NOMO-1 treated with DMSO at 0.1 percent for 48 hours (cell line): ENCODE results near the gene TOP3B.

Experiments used
- DNase-seq: peaks from one replicate; lab custom pipeline; 2025; ENCODE audit not compliant: unreplicated experiment; lab: John Stamatoyannopoulos, UW

TOP3B gene

DNA sequence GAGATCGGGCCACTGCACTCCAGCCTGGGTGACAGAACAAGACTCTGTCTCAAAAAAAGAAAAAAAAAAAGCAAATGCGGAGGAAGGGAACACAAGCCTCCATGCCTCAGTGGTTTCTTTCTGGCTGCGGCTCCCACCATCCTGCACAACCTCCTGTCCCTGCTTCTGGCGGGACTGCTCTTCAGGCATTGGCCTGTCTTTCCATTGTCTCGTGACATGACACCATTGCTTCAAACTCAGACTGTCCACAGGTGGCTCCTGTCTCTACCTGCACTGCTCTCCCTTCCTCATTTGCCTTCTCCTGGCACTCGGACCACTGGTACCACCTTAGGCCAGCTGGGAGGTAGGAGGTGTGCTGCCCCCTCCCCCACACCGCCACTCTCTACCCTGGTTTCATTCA is 19.3 kb downstream of the TOP3B start:
- no peak for DNase-seq

DNA sequence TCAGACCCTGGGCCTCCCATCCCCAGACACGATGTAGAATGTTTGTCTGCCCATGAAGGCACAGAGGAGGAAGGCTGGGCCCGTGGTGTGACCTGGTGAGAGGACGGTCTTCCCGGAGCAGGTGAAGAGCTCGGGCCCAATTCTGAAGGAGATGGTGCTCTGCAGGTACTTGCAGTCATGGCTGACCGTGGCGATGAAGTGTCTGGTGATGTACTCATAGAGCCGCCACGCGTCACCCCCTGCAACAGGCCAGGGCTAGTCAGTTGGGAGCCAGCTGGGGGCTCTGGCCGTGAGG is 20.0 kb downstream of the TOP3B start:
- DNase-seq = no peak

DNA sequence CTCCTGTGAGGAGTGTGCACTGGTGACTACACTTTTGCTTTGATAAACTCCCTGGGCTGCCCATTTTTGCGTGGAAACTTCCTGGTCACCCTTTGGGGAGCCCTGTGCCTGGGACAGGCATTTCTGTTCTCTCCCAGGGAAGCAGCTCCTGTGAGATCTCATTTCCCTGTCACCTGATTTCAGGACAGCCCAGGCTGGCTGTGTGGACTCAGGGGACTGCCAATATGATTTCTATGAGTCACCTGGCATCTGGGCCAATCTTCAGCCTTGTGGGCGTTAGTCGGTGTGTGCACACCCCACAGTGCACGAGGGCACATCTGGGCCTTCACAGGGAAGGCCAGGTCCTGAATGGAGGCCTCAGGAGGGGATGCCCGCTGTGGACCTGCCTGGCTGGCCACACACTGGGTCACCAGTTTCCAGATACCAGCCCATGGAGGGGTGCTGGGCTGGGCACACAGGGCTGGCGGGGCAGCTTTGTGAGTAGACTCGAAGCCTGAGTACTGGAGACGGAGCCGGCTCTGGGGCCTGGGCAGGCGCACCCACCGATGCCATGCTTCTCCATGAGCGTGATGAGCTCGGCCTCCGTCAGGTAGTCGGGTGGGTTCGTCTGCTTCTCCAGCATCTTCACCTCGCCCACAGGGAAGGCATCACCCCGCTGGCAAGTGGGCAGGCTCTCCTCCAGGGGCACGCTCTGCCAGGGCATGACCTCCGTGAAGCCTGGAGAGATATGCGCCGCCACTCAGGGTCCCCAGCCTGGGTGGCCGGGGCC is 20.5 kb downstream of the TOP3B start:
- no peak for DNase-seq

DNA sequence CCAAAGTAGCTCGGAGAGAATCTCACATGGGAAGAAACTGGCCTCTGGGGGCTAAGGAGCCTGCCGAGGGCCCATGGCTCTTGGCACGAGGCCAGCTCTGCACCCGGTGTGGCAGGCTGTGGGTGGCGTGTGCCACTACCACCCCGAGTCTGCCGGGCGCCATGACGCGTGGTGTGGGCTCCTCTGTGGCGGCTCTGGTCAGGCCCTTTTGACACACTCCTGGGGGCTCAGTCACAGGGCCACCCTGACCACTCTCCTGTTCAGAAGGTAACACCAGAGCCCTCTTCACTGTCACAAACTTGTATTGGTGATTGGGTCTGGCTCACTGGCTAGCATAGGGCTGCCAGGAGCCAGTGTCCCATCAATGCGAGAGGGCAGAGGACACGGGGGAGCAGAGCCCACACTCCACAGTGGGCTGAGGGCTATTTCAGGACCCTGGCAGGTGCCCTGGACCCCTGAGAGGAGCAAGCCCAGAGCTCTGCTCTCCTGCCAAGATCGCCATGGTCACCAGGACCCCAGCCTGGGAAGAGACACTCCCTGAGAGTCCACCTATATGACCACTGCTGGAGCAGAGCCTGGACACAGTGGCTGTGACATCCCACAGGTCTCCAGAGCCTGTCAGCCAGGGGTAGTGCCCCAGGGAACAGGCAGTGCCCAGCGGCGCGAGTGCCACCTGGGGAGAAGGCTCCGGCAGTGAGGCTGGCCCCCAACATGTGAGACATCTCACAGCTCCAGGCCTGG is 21.3 kb downstream of the TOP3B start:
- DNase-seq = no peak

DNA sequence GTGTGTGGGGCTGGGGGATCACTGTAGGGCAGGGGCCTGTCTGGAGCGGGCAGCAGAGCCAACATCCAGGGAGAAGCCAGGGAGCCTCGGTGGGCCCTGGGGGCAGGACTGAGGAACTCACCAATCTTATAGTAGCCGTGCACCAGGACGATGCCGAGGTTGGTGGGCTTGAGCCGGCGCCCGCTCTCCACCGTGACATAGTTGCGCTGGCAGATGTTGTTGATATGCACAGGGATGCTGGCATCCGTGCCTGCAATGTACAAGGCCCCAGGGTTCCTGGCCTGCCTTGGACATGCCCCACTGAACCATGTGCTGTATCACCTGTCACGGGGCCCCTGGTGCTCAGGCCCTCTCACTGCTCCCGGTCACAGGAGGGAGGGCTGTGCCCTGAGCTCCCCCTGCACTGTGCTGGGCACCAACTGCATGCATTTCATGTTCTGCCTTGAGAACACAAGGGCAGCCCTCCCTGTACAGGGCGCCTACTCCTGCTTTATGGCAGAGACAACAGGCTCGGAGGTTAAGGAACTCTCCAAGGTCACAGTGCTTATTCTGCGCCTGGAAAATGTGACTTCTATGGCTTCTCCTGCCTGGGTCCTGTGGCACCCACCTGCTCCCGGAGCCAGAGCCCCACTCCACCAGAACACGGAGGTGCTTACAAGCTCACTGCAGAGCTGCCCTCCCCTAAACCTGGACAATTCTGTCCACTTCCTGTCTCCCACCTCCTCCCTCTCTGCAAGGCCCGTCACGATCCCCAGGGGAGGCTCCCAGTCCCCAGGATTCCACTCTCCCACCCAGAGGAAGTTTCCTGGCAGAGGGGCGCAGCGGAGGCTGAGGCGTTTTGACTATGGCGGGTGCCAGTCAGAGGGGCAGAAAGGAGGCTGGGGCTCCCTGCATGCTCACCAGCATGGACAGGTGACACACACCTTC is 22.1 kb downstream of the TOP3B start:
- no peak for DNase-seq

DNA sequence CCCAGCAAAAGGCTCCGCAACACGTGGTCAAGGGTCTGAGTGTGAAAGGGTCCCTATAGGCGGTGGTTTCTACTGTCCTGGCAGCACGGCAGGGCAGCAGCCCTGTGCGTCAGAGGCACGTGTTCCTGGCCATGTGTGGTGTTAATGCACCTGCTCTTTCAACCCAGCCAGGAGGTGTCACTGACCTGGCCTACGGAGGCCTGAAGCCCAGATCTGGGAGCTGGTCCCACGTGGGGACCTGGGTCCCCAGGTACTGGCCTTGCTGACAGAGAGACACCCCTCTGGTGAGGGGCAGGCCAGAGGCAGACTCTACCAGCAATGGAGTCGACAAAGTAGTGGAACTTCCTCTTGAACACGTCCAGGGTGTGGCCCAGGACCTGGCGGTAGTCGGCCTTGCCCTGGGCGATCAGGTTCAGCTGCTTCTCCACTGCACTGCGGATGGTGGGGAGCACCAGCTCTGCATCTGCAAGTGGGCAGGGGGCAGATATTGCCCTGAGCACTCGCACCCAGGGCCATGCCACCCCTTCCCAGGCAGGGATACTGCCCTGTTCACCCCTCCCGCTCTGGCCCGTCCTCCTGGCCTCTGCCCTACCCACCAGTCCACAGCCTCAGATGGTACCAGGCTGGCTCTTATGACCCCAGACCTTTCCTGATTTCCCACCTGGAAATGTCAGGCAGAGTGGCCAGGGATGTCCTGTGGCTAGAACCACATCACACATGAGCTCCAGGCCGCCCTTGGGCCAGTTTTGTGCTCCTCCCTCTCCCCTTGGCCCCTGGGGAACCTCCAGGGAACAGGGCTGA is 23.1 kb downstream of the TOP3B start:
- DNase-seq = no peak

DNA sequence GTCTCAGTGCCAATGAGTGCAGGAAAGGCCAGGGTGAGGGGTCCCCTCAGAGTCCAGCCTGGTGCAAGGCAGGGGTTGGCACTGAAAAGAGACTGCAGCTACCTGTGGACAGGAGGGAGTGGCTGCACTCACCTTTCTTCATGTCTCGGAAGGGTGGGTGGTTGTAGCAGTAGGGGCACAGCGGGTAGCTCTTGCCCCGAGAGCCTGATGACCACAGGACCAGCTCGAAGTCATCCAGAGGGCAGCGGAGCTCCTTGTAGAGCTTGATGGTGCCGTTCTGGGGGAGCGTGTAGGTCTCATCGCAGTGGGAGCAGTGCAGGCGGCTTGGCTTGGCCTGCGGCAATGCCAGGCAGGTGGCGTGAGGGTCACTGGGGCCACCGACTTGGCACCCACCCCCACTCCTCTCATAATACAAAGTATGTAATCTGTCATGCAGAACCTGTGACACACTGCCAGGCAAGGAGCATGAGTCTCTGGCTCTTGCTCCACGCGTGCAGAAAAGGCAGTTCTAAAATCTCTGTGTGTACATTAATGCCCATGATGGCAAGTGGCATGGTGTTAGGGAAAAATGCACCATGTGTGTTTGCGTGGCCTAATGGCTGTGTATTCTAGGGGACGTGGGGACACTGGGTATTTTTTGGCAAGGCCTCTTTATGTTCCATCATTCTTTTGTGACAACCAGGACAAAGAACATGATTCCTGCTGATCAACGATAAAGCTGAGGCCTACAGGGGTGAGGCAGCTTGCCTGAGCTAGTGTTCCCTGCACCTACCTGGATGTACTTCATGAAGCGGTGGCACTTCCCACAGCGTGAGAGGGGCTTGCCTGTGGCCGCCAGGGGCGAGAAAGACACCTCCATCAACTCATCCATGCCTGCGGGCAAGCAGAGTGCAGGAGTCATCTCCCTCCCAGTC is 24.0 kb downstream of the TOP3B start:
- no peak for DNase-seq

DNA sequence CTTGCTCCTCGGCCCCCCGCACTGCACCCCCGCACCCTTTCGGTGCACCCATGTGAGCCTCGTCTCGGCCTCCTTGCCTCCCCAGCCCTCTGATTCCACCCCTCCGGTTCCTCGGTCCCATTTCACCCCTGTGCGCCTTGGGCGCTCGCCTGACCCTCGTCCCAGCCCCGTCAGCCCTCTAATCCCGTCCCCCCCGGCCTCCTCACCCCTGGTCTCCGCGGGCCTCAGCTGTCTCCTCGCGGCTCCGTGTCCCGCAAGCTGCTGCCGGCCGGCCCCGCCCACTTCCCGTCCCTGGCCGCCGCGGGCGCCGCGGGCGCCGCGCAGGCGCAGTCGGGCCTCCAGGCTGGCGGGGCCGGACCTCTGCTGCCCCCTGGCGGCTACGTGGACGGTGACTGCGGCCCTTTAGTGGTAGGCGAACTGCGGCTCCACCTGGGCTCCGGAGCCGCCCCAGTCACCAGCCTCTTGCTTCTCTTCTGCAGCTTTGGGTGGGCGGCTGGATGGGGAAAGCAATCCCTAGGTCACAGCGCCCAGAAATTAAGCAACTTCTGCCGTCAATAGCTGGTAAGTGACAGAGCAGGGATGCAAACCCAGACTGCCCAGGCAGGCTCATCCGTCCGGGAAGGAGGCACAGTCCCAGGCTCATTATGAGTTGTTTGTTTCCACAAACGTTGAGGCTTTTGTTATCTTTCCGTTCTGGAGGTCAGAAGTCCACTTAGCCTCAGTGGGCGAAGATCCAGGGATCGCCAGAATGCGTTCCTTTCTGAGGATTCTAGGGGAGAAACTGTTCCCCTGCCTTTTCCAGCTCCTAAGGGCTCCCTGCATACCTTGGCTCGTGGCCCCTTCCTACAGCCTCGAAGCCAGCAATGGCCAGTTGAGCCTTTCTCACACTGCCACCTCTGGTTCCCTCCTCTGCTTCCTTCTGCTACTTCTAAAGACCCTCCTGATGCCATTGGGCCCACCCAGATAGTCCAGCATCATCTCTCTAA is 29.7 kb downstream of the TOP3B start, which contains the start of gene PPM1F:
Gene PPM1F, minus strand, starts transcription at position 263 of the 986 bp plus-strand sequence. CDS start 6,800 bp downstream, outside the sequence.
- DNase-seq = peak; percentile 73

DNA sequence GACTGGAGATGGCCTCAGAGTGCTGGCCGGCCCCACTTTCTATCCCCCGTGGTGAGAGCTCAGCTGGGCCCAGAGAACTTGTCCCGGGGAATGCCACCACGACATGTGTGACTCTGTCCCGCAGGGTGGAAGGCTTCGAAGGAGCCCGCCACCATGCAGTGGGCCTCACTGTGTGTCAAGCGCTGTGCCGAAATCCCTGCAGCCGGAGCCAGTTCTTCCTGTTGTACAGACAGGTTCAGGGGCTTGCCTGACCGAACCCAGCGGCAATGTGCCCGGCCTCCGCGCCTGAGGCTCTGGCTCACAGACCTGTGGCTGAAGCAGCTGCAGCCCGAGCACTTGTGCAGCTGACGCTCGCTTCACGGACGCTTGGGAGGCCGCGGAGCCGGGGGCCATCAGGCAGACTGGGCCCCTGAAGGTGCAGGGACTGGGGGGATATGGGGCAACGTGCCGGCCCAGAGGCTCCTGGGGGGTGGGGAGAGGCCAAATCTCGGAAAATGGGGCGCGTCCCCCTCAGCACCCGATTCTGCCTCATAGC is 30.6 kb downstream of the TOP3B start:
- peak; percentile 5 for DNase-seq

DNA sequence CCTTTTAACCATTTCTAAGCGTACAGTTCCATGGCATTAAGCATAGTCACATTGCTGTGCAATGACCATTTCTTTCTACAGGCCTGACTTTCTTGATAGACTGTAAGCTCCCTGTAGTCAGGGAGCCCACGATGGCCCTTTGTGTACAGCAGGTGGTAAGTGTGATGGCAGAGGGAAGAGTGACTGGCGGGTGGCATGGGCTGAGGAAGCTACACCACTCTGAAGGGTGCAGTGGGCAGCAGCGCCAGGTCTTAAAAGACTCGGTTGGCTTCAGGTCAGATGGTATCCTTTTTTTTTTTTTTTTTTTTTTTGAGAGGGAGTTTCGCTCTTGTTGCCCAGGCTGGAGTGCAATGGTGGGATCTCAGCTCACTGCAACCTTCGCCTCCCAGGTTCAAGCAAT is 31.5 kb downstream of the TOP3B start:
- no peak for DNase-seq

DNA sequence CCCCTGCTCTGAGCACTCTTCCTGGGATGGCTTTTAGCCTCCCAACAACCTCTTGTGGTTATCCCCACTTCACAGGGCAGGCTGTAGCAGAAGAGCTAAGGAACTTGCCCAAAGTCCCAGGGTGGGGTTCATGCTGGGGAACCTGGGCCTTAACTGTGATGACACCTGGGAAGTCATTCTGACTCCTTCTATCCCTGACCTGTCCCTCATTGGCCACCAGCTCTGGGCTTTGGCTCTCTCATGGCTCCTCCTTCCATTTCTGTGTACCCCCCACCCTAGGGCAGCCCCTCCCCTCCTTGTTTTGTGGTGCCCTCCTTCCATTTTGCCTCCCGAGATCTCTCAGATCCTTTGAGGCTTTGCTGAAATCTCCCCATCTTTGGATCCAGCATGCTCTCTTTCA is 32.6 kb downstream of the TOP3B start:
- DNase-seq = no peak

DNA sequence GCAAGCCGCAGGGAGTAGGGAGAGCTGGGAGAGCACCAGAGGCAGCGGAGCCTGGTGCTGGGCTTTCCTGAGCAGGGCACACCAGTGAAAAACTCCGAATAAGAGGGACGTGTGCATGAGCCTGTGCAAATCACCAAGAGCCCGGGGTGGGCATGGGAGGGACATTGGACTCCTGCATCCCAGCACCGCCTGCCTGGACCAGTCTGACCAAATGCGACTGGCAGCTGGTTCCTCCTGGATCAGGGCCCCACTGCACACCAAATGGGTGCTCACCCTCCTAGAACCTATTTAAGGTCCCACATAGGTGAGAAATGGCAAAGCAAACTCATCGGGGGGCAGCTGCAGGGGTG is 33.0 kb downstream of the TOP3B start:
- no peak for DNase-seq

DNA sequence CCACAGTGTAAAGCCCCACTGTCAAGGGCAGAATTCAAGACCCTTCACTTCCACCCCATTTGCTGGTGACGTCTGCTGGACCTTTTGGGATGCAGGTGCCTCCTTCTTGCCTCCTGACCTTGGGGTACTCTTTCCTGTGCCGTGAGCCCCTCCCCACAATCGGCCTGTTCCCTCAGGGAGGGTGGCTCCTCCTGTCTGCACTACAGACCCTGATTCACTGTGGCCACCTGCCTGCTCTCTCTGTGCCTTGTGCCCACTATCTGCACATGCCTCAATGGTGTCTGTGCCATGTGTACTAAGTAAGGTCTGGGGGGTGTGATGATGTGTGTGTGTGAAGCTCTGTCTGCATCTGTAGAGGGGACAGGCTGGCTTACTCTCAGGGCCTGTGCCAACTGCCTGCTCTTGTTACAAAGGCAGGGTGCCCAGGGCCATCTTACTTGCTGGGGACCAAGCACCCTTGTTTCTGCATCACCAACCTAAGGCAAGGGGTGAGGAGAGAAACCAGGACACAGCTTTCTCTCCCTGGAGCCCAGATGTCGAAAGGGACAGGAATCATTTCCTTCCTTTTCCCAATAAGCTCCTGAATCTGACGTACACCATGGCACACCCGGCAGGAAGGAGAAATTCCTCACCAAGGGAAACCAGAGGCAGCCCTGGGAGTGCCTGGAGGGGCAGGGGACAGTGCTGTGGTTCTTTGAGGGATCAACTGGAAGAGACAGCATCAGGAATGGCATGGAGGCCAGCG is 33.6 kb downstream of the TOP3B start:
- DNase-seq = no peak

DNA sequence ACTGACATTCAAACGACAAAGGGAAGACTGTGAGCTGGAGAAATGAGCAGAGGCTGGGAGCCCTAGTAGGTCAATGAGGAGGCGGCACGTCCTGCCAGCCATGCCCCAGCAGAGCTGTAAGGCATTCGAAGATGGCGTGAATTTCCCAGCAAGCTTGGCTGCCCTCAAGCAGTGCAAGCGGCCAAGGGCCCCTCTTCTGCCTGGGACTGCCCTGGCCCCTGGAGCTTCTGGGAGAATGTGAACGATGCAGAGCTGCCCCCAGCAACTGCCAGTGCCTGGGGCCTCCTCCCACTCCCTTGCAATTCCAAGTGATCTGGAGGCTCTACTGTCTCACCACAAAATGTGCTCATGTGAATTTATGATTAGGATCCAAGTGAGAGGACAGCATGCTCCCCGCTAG is 34.2 kb downstream of the TOP3B start:
- DNase-seq = no peak

DNA sequence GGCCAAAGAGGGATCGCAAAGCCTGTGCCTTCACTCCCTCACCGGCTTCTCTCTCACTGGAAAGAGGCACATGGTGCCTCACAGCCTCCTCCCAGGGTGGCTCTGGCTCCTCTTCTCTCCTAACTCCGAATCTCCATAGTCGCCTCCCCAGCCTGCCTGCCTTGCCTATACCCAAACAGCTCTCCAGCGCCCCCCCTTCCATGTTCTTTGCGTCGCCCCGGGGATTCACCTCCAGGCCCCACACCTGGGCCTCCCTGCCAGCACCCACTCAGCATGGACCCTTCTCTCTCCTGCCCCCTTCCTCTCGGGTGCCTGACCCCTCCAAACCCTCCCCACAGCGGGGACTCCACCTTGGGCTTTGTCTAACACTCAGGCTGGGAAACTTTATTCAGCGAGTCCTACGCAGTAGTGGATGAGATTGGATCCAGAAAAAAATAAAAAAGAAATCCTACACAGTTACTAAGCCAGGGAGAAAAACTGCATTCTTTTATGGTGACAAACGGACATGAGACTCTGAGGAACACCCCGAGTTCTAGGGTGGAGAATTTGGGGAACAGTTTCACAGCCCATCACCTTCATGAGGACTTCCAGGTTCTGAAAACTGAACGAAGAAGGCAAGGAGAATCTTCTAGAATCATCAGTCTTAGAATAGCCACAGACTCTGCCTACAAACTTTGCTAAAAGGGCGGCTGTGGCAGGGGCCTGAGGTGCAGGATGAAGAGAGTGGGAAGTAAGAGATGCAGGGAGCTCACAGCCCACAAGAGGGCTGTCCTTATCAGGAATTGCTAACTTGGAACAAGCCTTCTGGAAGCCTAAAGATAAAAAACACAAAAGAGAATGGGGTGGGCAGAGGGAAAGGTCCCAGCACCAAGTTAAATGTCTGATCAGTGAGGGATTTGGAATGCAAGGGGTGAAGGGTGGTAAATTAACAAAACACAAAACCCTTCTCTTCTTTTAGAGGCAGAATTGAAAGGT is 35.3 kb downstream of the TOP3B start:
- DNase-seq = no peak

DNA sequence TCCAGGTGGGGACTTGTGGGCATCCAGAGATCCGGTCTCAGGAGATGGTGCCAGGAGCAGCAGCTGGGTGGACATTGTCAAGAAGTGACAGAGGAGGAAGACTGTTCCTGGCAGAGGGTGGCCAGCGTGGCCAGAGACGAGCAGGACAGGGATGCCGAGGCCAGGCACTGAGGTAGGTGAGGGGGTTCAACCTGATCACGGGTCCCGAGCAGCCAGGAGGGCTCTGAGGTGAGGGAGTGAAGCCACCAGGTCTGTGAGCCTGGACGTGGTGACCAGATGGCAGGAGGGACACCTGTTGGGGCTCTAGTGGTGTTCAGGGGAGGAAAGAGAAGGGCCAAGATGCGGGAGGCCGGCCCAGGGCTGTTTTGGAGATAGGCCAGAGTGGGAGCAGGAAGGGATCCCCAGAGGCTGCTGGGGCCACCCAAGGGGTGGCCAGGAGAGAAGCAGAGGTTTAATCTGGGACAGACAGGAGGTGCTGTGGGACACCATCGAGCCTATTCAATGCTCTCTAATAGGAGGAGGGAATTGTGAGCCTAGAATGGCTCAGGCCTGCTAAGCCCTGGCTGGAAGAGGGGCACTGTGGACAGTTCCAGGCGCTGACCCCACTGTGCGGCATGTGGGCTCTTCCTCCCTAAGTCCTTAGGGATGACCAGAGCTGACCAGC is 36.2 kb downstream of the TOP3B start:
- DNase-seq = no peak
